H1 (cell line): ENCODE data around the gene CELF6. TPM values are rescaled to one million over a fixed set of nuclear protein-coding genes. Genes with fewer than 3 reads are reported as not detected.

Source experiments
- CTCF ChIA-PET: fragments of 300-600 bp; sonication (Branson Sonifier 250); formaldehyde crosslinking; loops from one replicate; lab custom pipeline; 2021; ENCODE audit not compliant: partially characterized antibody; lab: Charles Lee
- POLR2A ChIA-PET: fragments of 300-600 bp; sonication (Branson Sonifier 250); formaldehyde crosslinking; loops from one replicate; lab custom pipeline; 2021; ENCODE audit warnings: inconsistent platforms; ENCODE audit not compliant: partially characterized antibody; lab: Charles Lee
- DNase-seq, 2 experiments: peaks; one replicate each; pipeline versions ENCODE4 v3.0.0 to v3.0.0-alpha.2; 2010 to 2022; ENCODE audit warnings: low spot score in 2 of 2, low read depth in 1 of 2, mixed read lengths in 1 of 2
- FAIRE-seq: peaks from 2 replicates; lab custom pipeline; 2011; peaks lifted over from hg19 to GRCh38; lab: Jason Lieb, UNC
- H2AFZ ChIP-seq: 2 replicates; pipeline ENCODE4 v1.8.1; 2012; ENCODE audit warnings: low read length, inconsistent platforms
- H2AK5ac ChIP-seq: 2 replicates; pipeline ENCODE4 v1.6.1; 2013; ENCODE audit warnings: low read depth, low read length
- H2BK120ac ChIP-seq: replicated peaks from 2 replicates; pipeline ENCODE3; 2013; ENCODE audit warnings: low read depth, low read length, inconsistent platforms
- H2BK12ac ChIP-seq: 2 replicates; pipeline ENCODE4 v1.6.1; 2013; ENCODE audit warnings: low read depth, low read length
- H2BK15ac ChIP-seq: 2 replicates; pipeline ENCODE4 v1.6.1; 2013; ENCODE audit warnings: low read length
- H2BK20ac ChIP-seq: 2 replicates; pipeline ENCODE4 v1.6.1; 2013; ENCODE audit warnings: low read length
- H2BK5ac ChIP-seq: 2 replicates; pipeline ENCODE4 v1.6.1; 2013; ENCODE audit warnings: low read depth, low read length
- H3K14ac ChIP-seq: 2 replicates; pipeline ENCODE4 v1.6.1; 2013; ENCODE audit warnings: inconsistent platforms; ENCODE audit not compliant: insufficient read length
- H3K18ac ChIP-seq: 2 replicates; pipeline ENCODE4 v1.6.1; 2013; ENCODE audit warnings: low read length; ENCODE audit errors: extremely low read depth
- H3K23ac ChIP-seq: 2 replicates; pipeline ENCODE4 v1.6.1; 2013; ENCODE audit warnings: inconsistent platforms; ENCODE audit not compliant: insufficient read length
- H3K23me2 ChIP-seq: 2 replicates; pipeline ENCODE4 v1.6.1; 2013; ENCODE audit warnings: low read depth, low read length
- H3K27ac ChIP-seq: 2 replicates; pipeline ENCODE4 v1.6.1; 2011; ENCODE audit warnings: low read depth, low read length, inconsistent platforms
- H3K27me3 ChIP-seq, 4 experiments: replicated peaks in 1 of 4; 1 replicate in 1 of 4; 2 replicates in 3 of 4; pipeline versions ENCODE4 v1.6.1 to v1.8.1; 2011 to 2013; ENCODE audit warnings: low read length in 3 of 4, mild to moderate bottlenecking in 3 of 4, inconsistent platforms in 2 of 4, mixed read lengths in 2 of 4, moderate library complexity in 1 of 4; ENCODE audit not compliant: control insufficient read depth in 3 of 4, insufficient read depth in 3 of 4; ENCODE audit errors: extremely low read depth in 1 of 4
- H3K36me3 ChIP-seq, 4 experiments: 2 replicates each; pipeline versions ENCODE4 v1.6.1 to v1.8.1; 2011 to 2013; ENCODE audit warnings: mild to moderate bottlenecking in 4 of 4, low read length in 3 of 4, moderate library complexity in 2 of 4, control low read depth in 1 of 4, inconsistent platforms in 1 of 4; ENCODE audit not compliant: insufficient read depth in 4 of 4, control insufficient read depth in 2 of 4
- H3K4ac ChIP-seq: replicated peaks from 2 replicates; pipeline ENCODE3; 2013; ENCODE audit warnings: low read length, low read depth, mixed read lengths, inconsistent platforms; ENCODE audit not compliant: insufficient read length
- H3K4me1 ChIP-seq, 4 experiments: replicated peaks in 1 of 4; 1 replicate in 1 of 4; 2 replicates in 3 of 4; pipeline versions ENCODE4 v1.6.1 to v1.8.1; 2011 to 2013; ENCODE audit warnings: low read length in 3 of 4, inconsistent platforms in 2 of 4, mixed read lengths in 1 of 4; ENCODE audit not compliant: insufficient read depth in 4 of 4, control insufficient read depth in 3 of 4
- H3K4me2 ChIP-seq, 2 experiments: 2 replicates each; pipeline versions ENCODE4 v1.6.1 to v1.8.1; 2011 to 2013; ENCODE audit warnings: low read depth in 2 of 2, low read length in 2 of 2, control low read depth in 1 of 2, inconsistent platforms in 1 of 2, mild to moderate bottlenecking in 1 of 2; ENCODE audit not compliant: insufficient read depth in 1 of 2
- H3K4me3 ChIP-seq, 4 experiments: fragments of 200-600, 300-600 bp in 1 of 4; sonication (generic), shearing (Covaris generic), sonication (Bioruptor Twin) in 1 of 4; 2 replicates each; pipeline versions ENCODE4 v1.5.1 to v1.8.1; 2011 to 2016; ENCODE audit warnings: low read length in 4 of 4, low read depth in 3 of 4, control low read depth in 2 of 4, inconsistent platforms in 2 of 4, mild to moderate bottlenecking in 2 of 4, mixed read lengths in 1 of 4, moderate library complexity in 1 of 4; ENCODE audit not compliant: insufficient read depth in 2 of 4; ENCODE audit errors: extremely low read depth in 1 of 4
- H3K56ac ChIP-seq: replicated peaks from 2 replicates; pipeline ENCODE3; 2013; ENCODE audit warnings: low read depth, mild to moderate bottlenecking, mixed read lengths, low read length, inconsistent platforms; ENCODE audit not compliant: insufficient read length
- H3K79me1 ChIP-seq: 2 replicates; pipeline ENCODE4 v1.6.1; 2013; ENCODE audit warnings: low read depth, low read length, control low read depth
- H3K79me2 ChIP-seq, 2 experiments: 2 replicates each; pipeline versions ENCODE4 v1.6.1 to v1.8.1; 2012 to 2013; ENCODE audit warnings: low read length in 2 of 2, mild to moderate bottlenecking in 2 of 2, inconsistent platforms in 1 of 2; ENCODE audit not compliant: insufficient read depth in 2 of 2, control insufficient read depth in 1 of 2
- H3K9ac ChIP-seq, 4 experiments: replicated peaks in 1 of 4; 1 replicate in 1 of 4; 2 replicates in 3 of 4; pipeline versions ENCODE4 v1.6.1 to v1.8.1; 2011 to 2013; ENCODE audit warnings: low read depth in 3 of 4, low read length in 3 of 4, control low read depth in 2 of 4, mild to moderate bottlenecking in 2 of 4, moderate library complexity in 2 of 4, inconsistent platforms in 1 of 4; ENCODE audit errors: extremely low read depth in 1 of 4
- H3K9me3 ChIP-seq, 2 experiments: 2 replicates each; pipeline versions ENCODE4 v1.6.1 to v1.8.1; 2012 to 2013; ENCODE audit warnings: mild to moderate bottlenecking in 2 of 2, moderate library complexity in 2 of 2, control low read depth in 1 of 2, inconsistent platforms in 1 of 2, low read depth in 1 of 2, low read length in 1 of 2, mixed read lengths in 1 of 2; ENCODE audit not compliant: insufficient read depth in 2 of 2
- H4K20me1 ChIP-seq, 2 experiments: replicated peaks in 1 of 2; 2 replicates each; pipeline versions ENCODE3 to v1.8.1; 2011 to 2013; ENCODE audit warnings: inconsistent platforms in 2 of 2, low read length in 2 of 2, mild to moderate bottlenecking in 1 of 2; ENCODE audit not compliant: insufficient read depth in 2 of 2, control insufficient read depth in 1 of 2
- H4K5ac ChIP-seq: 2 replicates; pipeline ENCODE4 v1.6.1; 2013; ENCODE audit warnings: low read length, low read depth, mixed read lengths, inconsistent platforms; ENCODE audit not compliant: insufficient read length
- H4K8ac ChIP-seq: 2 replicates; pipeline ENCODE4 v1.8.0; 2013; ENCODE audit warnings: mild to moderate bottlenecking, moderate library complexity, low read length, inconsistent platforms; ENCODE audit not compliant: insufficient read depth; ENCODE audit errors: extremely low read depth
- H4K91ac ChIP-seq: replicated peaks from 2 replicates; pipeline ENCODE3; 2013; ENCODE audit warnings: low read length, mixed read lengths, inconsistent platforms; ENCODE audit not compliant: insufficient read length
- CEBPB ChIP-seq: IDR thresholded peaks from 2 replicates; pipeline ENCODE4 v1.6.1; 2012; ENCODE audit warnings: low read depth, low read length
- CHD1 ChIP-seq: IDR thresholded peaks from 2 replicates; pipeline ENCODE4 v1.6.1; 2012; ENCODE audit warnings: low read depth, low read length, improper control_type of control experiment
- EP300 ChIP-seq, 2 experiments: IDR thresholded peaks; 1 replicate in 1 of 2; 2 replicates in 1 of 2; pipeline ENCODE4 v1.6.1; 2011 to 2012; ENCODE audit warnings: low read depth in 2 of 2, low read length in 2 of 2, mild to moderate bottlenecking in 2 of 2, borderline replicate concordance in 1 of 2, inconsistent platforms in 1 of 2, moderate library complexity in 1 of 2
- GTF2F1 ChIP-seq: IDR thresholded peaks from 2 replicates; pipeline ENCODE4 v1.6.1; 2012; ENCODE audit warnings: low read depth, low read length, improper control_type of control experiment, borderline replicate concordance
- HDAC2 ChIP-seq, 2 experiments: fragments of 300-600 bp in 1 of 2; sonication (generic) in 1 of 2; IDR thresholded peaks; 2 replicates each; pipeline ENCODE4 v1.6.1; 2011 to 2012; ENCODE audit warnings: low read depth in 2 of 2, low read length in 2 of 2, mild to moderate bottlenecking in 2 of 2, moderate library complexity in 2 of 2, borderline replicate concordance in 1 of 2, inconsistent platforms in 1 of 2
- NRF1 ChIP-seq: IDR thresholded peaks from 2 replicates; pipeline ENCODE4 v1.6.1; 2011; ENCODE audit warnings: mild to moderate bottlenecking, low read depth, low read length, improper control_type of control experiment
- RAD21 ChIP-seq, 2 experiments: IDR thresholded peaks in 1 of 2; conservative IDR thresholded peaks in 1 of 2; 2 replicates each; pipeline ENCODE4 v1.6.1; 2011; ENCODE audit warnings: low read depth in 2 of 2, low read length in 2 of 2, improper control_type of control experiment in 1 of 2, inconsistent platforms in 1 of 2, mild to moderate bottlenecking in 1 of 2, moderate library complexity in 1 of 2
- SIX5 ChIP-seq: IDR thresholded peaks from 2 replicates; pipeline ENCODE4 v1.6.1; 2011; ENCODE audit warnings: mild to moderate bottlenecking, low read depth, low read length
- TBP ChIP-seq: IDR thresholded peaks from 2 replicates; pipeline ENCODE4 v1.6.1; 2011; ENCODE audit warnings: low read depth, low read length, improper control_type of control experiment
- YY1 ChIP-seq: IDR thresholded peaks from 2 replicates; pipeline ENCODE4 v1.6.1; 2011; ENCODE audit warnings: low read depth, mild to moderate bottlenecking, low read length
- WGBS, 2 experiments: shearing (Covaris generic) in 1 of 2; methylation state at CpG; one replicate each; pipeline versions ENCODE4 v1.1.6 to v1.1.7; 2013 to 2015; ENCODE audit warnings: low lambda C conversion rate in 2 of 2, mixed read lengths in 2 of 2, inconsistent platforms in 1 of 2, low coverage in 1 of 2, missing lambda C conversion rate in 1 of 2; ENCODE audit not compliant: insufficient replicate concordance in 2 of 2, insufficient coverage in 1 of 2, insufficient read length in 1 of 2; ENCODE audit errors: extremely low coverage in 1 of 2, missing lambda C conversion rate in 1 of 2; 5-methylcytosine and 5-hydroxymethylcytosine counted together
- polyA plus RNA-seq, 7 experiments: library from polyadenylated mRNA; depleted of rRNA in 3 of 7; stranded (reverse) in 5 of 7; unstranded in 2 of 7; fragments of >200 nt in 5 of 7; fragments of 200-250 nt in 2 of 7; gene quantifications; 1 replicate in 5 of 7; 2 replicates in 1 of 7; 4 replicates in 1 of 7; pipeline versions ENCODE4 v1.2.1 to v1.2.3, GENCODE V29; 2011 to 2013; ENCODE audit warnings: missing spikeins in 2 of 7, mixed read lengths in 2 of 7
- total RNA-seq: library from RNA; stranded (reverse); fragmentation: NEBNext Ultra II Directional; extraction: Animal tissue kit (Norgen Biotek cat#: 25700); gene quantifications from 2 replicates; pipeline ENCODE4 v1.2.1, GENCODE V29; 2021
- TF ChIP-seq, protein P1 (sequence below), 3 experiments: IDR thresholded peaks; 1 replicate in 2 of 3; 2 replicates in 1 of 3; pipeline versions ENCODE4 v1.5.1 to v1.6.1; 2011; ENCODE audit warnings: low read length in 3 of 3, mild to moderate bottlenecking in 3 of 3, inconsistent platforms in 2 of 3, low read depth in 1 of 3, moderate library complexity in 1 of 3; ENCODE audit not compliant: insufficient read depth in 1 of 3; ENCODE audit errors: control extremely low read depth in 1 of 3

The CELF6 gene
- total and polyA plus RNA-seq, 2 of the 8 experiments (the other 6 are each of a cell fraction or from before 2014, with no cell fraction given) = 0.09 to 0.19 TPM

DNA sequence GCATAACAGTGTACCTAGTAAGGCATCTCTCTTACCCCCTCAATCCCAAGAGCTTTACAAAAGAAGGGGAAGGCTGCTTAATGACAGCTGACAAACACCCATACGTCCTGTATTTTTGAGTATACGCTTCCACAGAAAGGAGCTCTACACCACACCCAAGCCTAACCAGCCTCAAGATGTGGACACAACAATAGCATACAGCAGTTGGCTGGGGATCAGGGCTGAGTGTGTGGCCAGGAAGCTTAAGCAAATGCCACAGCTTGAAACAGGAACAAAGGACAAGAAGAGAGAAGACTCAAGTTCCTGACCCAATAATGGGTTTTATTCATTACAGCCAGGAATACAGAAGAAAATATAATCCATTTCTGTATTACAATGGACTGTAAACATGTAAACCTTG lies 48.9 kb upstream of the CELF6 start:
- no peak for DNase-seq
- H3K4me2 ChIP-seq = no peak overlapping the region
- POLR2A ChIA-PET = interaction anchor here (0.9 kb wide), 1 partner anchor 9 kb away, joined by 3 read pairs; no protein-coding TSS in a partner anchor
- no peak overlapping the region for H3K56ac ChIP-seq
- H2AK5ac ChIP-seq = no peak overlapping the region
- H2AFZ ChIP-seq = no peak overlapping the region
- H3K9ac ChIP-seq = no peak overlapping the region
- H3K23me2 ChIP-seq = no peaks in the 10 kb centered on the region
- H4K5ac ChIP-seq = no peak overlapping the region
- H3K27me3 ChIP-seq = no peaks in the 10 kb centered on the region
- H3K79me2 ChIP-seq = peaks cover 0 to 35% of the 10 kb centered on the region in 2 experiments; a peak in 2 of 4 replicates
- H3K4me1 ChIP-seq = no peaks in the 10 kb centered on the region
- H2BK20ac ChIP-seq = no peak overlapping the region
- peaks cover 0 to 4% (median 0%) of the 10 kb centered on the region in 4 experiments; a peak in 2 of 8 replicates for H3K36me3 ChIP-seq
- no peak overlapping the region for H3K14ac ChIP-seq
- H4K20me1 ChIP-seq = peaks cover 1 to 2% of the 10 kb centered on the region in 2 experiments
- H3K4me3 ChIP-seq = no peak overlapping the region
- H3K79me1 ChIP-seq = peaks cover 9% of the 10 kb centered on the region; the same call in 1 of the 2 replicates
- no peak overlapping the region for H3K18ac ChIP-seq
- WGBS, 2 experiments = 91% methylated on average over 2 of the region's 2 CpGs; no CpG with 5 or more reads in 1 of the 2 experiments
- no peak overlapping the region for H3K27ac ChIP-seq
- no peaks in the 10 kb centered on the region for H3K9me3 ChIP-seq
- H4K91ac ChIP-seq = no peak overlapping the region
- no peak overlapping the region for H3K4ac ChIP-seq
- H3K23ac ChIP-seq = no peak overlapping the region
- H4K8ac ChIP-seq = no peak overlapping the region
- no peak overlapping the region for H2BK15ac ChIP-seq
- FAIRE-seq = no peak
- H2BK120ac ChIP-seq = no peak overlapping the region
- no peak overlapping the region for H2BK5ac ChIP-seq
- CTCF ChIA-PET = interaction anchor here (0.6 kb wide), 1 partner anchor 28 kb away, joined by 4 read pairs; no protein-coding TSS in a partner anchor
- H2BK12ac ChIP-seq = no peak overlapping the region
- TF ChIP-seq CHD1 (no peak), YY1 (no peak), NRF1 (no peak), EP300 (IDR thresholded peaks at IDR 0.05; ENCODE audit: borderline replicate concordance in 1 of 2, low read depth in 2 of 2, low read length in 2 of 2) (no peak), GTF2F1 (no peak), RAD21 (IDR thresholded peaks at IDR 0.05 in 1 of 2, conservative IDR thresholded peaks at IDR 0.05 in 1 of 2; ENCODE audit: low read depth in 2 of 2, low read length in 2 of 2) (no peak), HDAC2 (IDR thresholded peaks at IDR 0.05; ENCODE audit: borderline replicate concordance in 1 of 2, low read depth in 2 of 2, low read length in 2 of 2) (no peak), TBP (no peak), CEBPB (no peak), SIX5 (no peak)
- TF ChIP-seq, protein P1, sequence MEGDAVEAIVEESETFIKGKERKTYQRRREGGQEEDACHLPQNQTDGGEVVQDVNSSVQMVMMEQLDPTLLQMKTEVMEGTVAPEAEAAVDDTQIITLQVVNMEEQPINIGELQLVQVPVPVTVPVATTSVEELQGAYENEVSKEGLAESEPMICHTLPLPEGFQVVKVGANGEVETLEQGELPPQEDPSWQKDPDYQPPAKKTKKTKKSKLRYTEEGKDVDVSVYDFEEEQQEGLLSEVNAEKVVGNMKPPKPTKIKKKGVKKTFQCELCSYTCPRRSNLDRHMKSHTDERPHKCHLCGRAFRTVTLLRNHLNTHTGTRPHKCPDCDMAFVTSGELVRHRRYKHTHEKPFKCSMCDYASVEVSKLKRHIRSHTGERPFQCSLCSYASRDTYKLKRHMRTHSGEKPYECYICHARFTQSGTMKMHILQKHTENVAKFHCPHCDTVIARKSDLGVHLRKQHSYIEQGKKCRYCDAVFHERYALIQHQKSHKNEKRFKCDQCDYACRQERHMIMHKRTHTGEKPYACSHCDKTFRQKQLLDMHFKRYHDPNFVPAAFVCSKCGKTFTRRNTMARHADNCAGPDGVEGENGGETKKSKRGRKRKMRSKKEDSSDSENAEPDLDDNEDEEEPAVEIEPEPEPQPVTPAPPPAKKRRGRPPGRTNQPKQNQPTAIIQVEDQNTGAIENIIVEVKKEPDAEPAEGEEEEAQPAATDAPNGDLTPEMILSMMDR (IDR thresholded peaks at IDR 0.05; ENCODE audit: control extremely low read depth in 1 of 3, insufficient read depth in 1 of 3, low read depth in 1 of 3, low read length in 3 of 3) = no peak
